A549 (cell line): Measurements from ENCODE around the gene LY6G6C. TPM values are rescaled to one million over a fixed set of nuclear protein-coding genes. Genes with fewer than 3 reads are reported as not detected.

ENCODE experiments used
- ATAC-seq, 2 experiments: fragments of 200-7000 bp in 1 of 2; fragments of >200 bp in 1 of 2; cut with Nextera tagmentation in 1 of 2; cut with Tn5 transposase in 1 of 2; 3 replicates each; pipeline versions ENCODE4 v1.8.0 to v1.9.1; 2018 to 2020; ENCODE audit warnings: mild to moderate bottlenecking in 1 of 2, moderate library complexity in 1 of 2
- CTCF ChIA-PET: fragments of 300-600 bp; sonication (Branson Sonifier 250); formaldehyde crosslinking; extraction: SDS; loops from one replicate; lab custom pipeline; 2021; ENCODE audit warnings: antibody characterized with exemption, inconsistent platforms; lab: Yijun Ruan, JAX
- POLR2A ChIA-PET: fragments of 350-600 bp; formaldehyde crosslinking; extraction: SDS; loops from one replicate; lab custom pipeline; 2021; ENCODE audit warnings: antibody characterized with exemption, inconsistent platforms; lab: Yijun Ruan, JAX
- DNase-seq, 2 experiments: peaks; one replicate each; pipeline versions ENCODE4 v3.0.0 to v3.0.0-alpha.2; 2011 to 2016; ENCODE audit warnings: low read depth in 1 of 2, low spot score in 1 of 2
- FAIRE-seq: peaks from 2 replicates; lab custom pipeline; 2011; peaks lifted over from hg19 to GRCh38; lab: Jason Lieb, UNC
- H3K27ac ChIP-seq, 2 experiments: fragments of >200 bp; sonication (Bioruptor Twin); formaldehyde crosslinking; 3 replicates each; pipeline ENCODE4 v1.5.1; 2016 to 2017
- H3K4me1 ChIP-seq: fragments of >200 bp; sonication (Bioruptor Twin); formaldehyde crosslinking; 3 replicates; pipeline ENCODE4 v1.6.1; 2016
- H3K4me2 ChIP-seq: fragments of >200 bp; sonication (Bioruptor Twin); formaldehyde crosslinking; 3 replicates; pipeline ENCODE4 v1.6.1; 2016
- H3K4me3 ChIP-seq: fragments of >200 bp; sonication (Bioruptor Twin); formaldehyde crosslinking; 3 replicates; pipeline ENCODE4 v1.5.1; 2016
- H3K9me3 ChIP-seq: fragments of >200 bp; sonication (Bioruptor Twin); formaldehyde crosslinking; 3 replicates; pipeline ENCODE4 v1.6.1; 2016
- CEBPB ChIP-seq, 2 experiments: fragments of >200 bp in 1 of 2; sonication (Bioruptor Twin) in 1 of 2; formaldehyde crosslinking in 1 of 2; IDR thresholded peaks; 2 replicates each; pipeline ENCODE4 v1.6.1; 2012 to 2016
- CHD4 ChIP-seq: fragments of 200-600 bp; sonication (generic); IDR thresholded peaks from 2 replicates; pipeline ENCODE4 v1.6.1; 2016; ENCODE audit warnings: antibody characterized with exemption, mild to moderate bottlenecking, borderline replicate concordance
- EHF ChIP-seq: fragments of 250-450 bp; sonication (Bioruptor Pico); IDR thresholded peaks from 2 replicates; pipeline ENCODE4 v1.5.0; 2020; ENCODE audit warnings: mild to moderate bottlenecking
- EHMT2 ChIP-seq: fragments of 200-600 bp; sonication (generic); IDR thresholded peaks from 2 replicates; pipeline ENCODE4 v1.6.1; 2016; ENCODE audit warnings: antibody characterized with exemption, low read depth, mild to moderate bottlenecking, moderate library complexity
- EP300 ChIP-seq, 2 experiments: fragments of >200 bp; sonication (Bioruptor Twin); formaldehyde crosslinking; IDR thresholded peaks; 2 replicates in 1 of 2; 3 replicates in 1 of 2; pipeline ENCODE4 v1.6.1; 2016 to 2017
- ESRRA ChIP-seq: fragments of 150-350 bp; IDR thresholded peaks from 2 replicates; pipeline ENCODE4 v1.6.1; 2014; ENCODE audit warnings: mild to moderate bottlenecking, low read length, borderline replicate concordance
- GATA3 ChIP-seq: IDR thresholded peaks from 2 replicates; pipeline ENCODE4 v1.6.1; 2012; ENCODE audit warnings: borderline replicate concordance
- HEYL ChIP-seq: fragments of 250-450 bp; sonication (Bioruptor Pico); IDR thresholded peaks from 2 replicates; pipeline ENCODE4 v1.8.0; 2021; ENCODE audit warnings: mild to moderate bottlenecking, moderate library complexity
- HMGXB4 ChIP-seq: fragments of 250-450 bp; sonication (Bioruptor Pico); IDR thresholded peaks from 2 replicates; pipeline ENCODE4 v1.5.0; 2021; ENCODE audit warnings: mild to moderate bottlenecking, moderate library complexity, borderline replicate concordance
- HOXB13 ChIP-seq: fragments of 250-450 bp; sonication (Bioruptor Pico); IDR thresholded peaks from 2 replicates; pipeline ENCODE4 v1.5.0; 2020; ENCODE audit warnings: low read depth, mild to moderate bottlenecking, moderate library complexity
- MAZ ChIP-seq: fragments of 150-350 bp; IDR thresholded peaks from 2 replicates; pipeline ENCODE4 v1.6.1; 2014; ENCODE audit warnings: antibody characterized with exemption, low read depth, low read length, borderline replicate concordance
- MYC ChIP-seq: IDR thresholded peaks from 2 replicates; pipeline ENCODE4 v1.6.1; 2012; ENCODE audit warnings: mild to moderate bottlenecking, inconsistent platforms, low read length, improper control_type of control experiment, borderline replicate concordance
- NFE2L2 ChIP-seq: fragments of 150-350 bp; conservative IDR thresholded peaks from 2 replicates; pipeline ENCODE4 v1.6.1; 2014; ENCODE audit warnings: low read length
- POLR2AphosphoS2 ChIP-seq: conservative IDR thresholded peaks from 2 replicates; pipeline ENCODE4 v1.6.1; 2012; ENCODE audit warnings: low read length, improper control_type of control experiment, inconsistent platforms
- RCOR1 ChIP-seq: fragments of 150-350 bp; IDR thresholded peaks from 2 replicates; pipeline ENCODE4 v1.6.1; 2014; ENCODE audit warnings: antibody characterized with exemption, low read length, low read depth
- REST ChIP-seq: fragments of 200-600 bp; sonication (generic); IDR thresholded peaks from 2 replicates; pipeline ENCODE4 v1.6.1; 2016; ENCODE audit warnings: antibody characterized with exemption, mild to moderate bottlenecking, moderate library complexity
- SMC3 ChIP-seq: fragments of >200 bp; sonication (Bioruptor Twin); formaldehyde crosslinking; IDR thresholded peaks from 3 replicates; pipeline ENCODE4 v1.6.1; 2018; ENCODE audit warnings: inconsistent platforms
- USF2 ChIP-seq: fragments of 450-650 bp; IDR thresholded peaks from 2 replicates; pipeline ENCODE4 v1.6.1; 2014; ENCODE audit warnings: antibody characterized with exemption
- ZC3H11A ChIP-seq: fragments of 450-650 bp; IDR thresholded peaks from 2 replicates; pipeline ENCODE4 v1.6.1; 2014; ENCODE audit warnings: antibody characterized with exemption, mild to moderate bottlenecking
- WGBS: methylation state at CpG from one replicate; pipeline ENCODE4 v1.1.6; 2017; ENCODE audit errors: missing lambda C conversion rate; 5-methylcytosine and 5-hydroxymethylcytosine counted together
- polyA plus RNA-seq, 4 experiments: library from polyadenylated mRNA; depleted of rRNA in 3 of 4; stranded (reverse); fragments of >200 nt; fragmentation: RNase III in 1 of 4; extraction: RNeasy Plus Mini Kit Qiagen cat#74134 plus additional on column Dnase treatment in 1 of 4; gene quantifications; 2 replicates in 3 of 4; 3 replicates in 1 of 4; pipeline ENCODE4 v1.2.3, GENCODE V29; 2011 to 2017

The LY6G6C gene
- polyA plus RNA-seq, 2 of the 4 experiments (the other 2 are of a cell fraction): 0.08 to 0.21 TPM

- no peak for FAIRE-seq
- no peak for TF ChIP-seq MAZ
- TF ChIP-seq RCOR1: no peak
- no peak for TF ChIP-seq EHF (CRISPR knock-in tag)
- TF ChIP-seq EHMT2: no peak
- TF ChIP-seq MYC: no peak
- no peak for TF ChIP-seq ZC3H11A
- no peak for TF ChIP-seq EP300 (IDR thresholded peaks at IDR 0.05)
- no peak for TF ChIP-seq ESRRA
- TF ChIP-seq HEYL (CRISPR knock-in tag): no peak
- no peak for TF ChIP-seq SMC3
- TF ChIP-seq USF2: no peak
- TF ChIP-seq HMGXB4 (CRISPR knock-in tag): no peak
- TF ChIP-seq CHD4: no peak
- no peak for TF ChIP-seq POLR2AphosphoS2
- TF ChIP-seq CEBPB (IDR thresholded peaks at IDR 0.05): no peak
- TF ChIP-seq HOXB13 (CRISPR knock-in tag): no peak
- no peak for TF ChIP-seq NFE2L2
- TF ChIP-seq REST: no peak
- no peak for TF ChIP-seq GATA3
- TF ChIP-seq, all 56 proteins: peak for 0
- peaks cover 51% of the 10 kb centered on the region for H3K4me1 ChIP-seq
- peak overlapping the region; percentile 94 to 99 for H3K27ac ChIP-seq
- CTCF ChIA-PET: interaction anchor here (0.7 to 4.5 kb wide), 7 partner anchors 7 to 93 kb away, joined by 3 to 30 read pairs (median 6); partner anchors contain the start of genes DDAH2 and VARS1
- 51% methylated on average over 6 of the region's 10 CpGs for WGBS
- H3K9me3 ChIP-seq: no peaks in the 10 kb centered on the region
- ATAC-seq (no peak), DNase-seq (no peak)
- H3K4me2 ChIP-seq: peak overlapping the region; percentile 99
- H3K4me3 ChIP-seq: peak overlapping the region; percentile 70
- POLR2A ChIA-PET: interaction anchor here (0.9 to 1.3 kb wide), 3 partner anchors 16 to 78 kb away, joined by 3 to 5 read pairs (median 3); partner anchors contain the start of genes HSPA1A, HSPA1L and VWA7
Measured at GRCh38 chr6:31736768-31737314, 15.3 kb upstream of the LY6G6C start.
